ENCODE data around the gene EHD4.

EHD4 gene

DNA sequence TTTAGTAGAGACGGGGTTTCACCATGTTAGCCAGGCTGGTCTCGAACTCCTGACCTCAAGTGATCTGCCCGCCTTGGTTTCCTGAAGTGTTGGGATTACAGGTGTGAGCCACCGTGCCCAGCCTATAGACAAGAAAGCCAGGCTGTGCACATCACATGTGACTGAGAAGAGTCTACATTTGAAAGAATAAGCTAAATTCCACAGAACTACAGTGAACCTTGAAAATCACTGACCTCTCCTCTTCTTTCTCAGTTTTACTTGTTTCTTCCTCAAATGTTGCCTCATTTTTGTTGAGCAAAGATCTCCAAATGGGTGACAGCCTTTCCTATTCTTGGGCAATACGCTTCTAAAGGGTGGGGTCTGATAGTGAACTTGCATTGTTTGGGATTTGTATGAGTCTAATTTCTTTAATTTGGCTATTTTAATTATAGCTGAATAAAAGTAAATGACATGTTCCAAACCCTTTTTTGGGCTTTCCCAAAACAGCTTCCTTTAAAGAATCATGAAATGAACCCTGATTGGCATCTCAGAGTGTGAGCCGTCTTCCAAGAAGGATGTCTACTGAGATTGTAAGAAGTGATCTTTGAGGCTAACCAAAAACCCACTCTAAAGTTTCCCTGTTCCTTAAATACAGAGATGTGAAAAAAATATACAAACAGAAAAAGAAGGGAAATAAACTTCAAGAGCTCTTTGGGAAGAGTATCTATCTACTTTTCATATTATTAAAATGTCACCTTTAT is 56.9 kb downstream of the EHD4 start:
- DNase-seq, result no peak

DNA sequence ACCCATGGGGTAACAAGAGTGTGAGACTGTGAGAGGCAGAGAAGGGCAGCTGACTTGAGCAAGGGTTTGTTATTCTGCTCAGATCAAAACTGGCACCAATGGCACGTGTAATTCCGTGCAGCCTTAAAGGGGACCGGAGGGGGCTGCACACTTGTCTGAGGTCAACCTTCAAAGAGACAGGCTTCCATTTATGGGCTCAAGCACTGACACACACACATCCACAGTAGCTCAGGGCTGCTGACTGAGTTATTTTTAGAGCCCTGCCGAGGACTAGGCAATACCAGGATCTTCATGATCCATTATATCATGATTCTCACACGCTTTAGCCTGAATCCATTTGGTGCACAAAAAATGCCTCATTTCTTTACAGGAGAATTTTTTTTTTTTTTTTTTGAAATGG is 57.9 kb downstream of the EHD4 start:
- DNase-seq, result no peak

DNA sequence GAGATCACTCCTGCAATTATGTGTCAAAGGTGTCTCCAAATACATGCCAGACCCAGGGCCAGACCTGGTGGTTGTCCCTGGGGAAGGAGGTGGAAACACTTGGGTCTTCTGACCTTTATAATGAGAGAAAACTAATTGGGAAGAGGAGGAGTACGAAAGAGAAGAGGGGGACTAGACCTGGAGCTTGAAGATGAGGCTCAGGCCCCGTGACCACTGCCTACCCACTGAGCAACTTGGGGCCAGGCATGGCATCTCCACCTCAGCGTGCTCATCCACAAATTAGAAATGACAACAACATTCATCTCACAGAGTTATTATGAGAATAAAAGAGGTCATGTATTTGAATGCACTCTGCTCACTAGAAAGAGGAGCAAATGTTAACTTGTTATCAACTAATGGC is 59.1 kb downstream of the EHD4 start:
- no peak for DNase-seq

DNA sequence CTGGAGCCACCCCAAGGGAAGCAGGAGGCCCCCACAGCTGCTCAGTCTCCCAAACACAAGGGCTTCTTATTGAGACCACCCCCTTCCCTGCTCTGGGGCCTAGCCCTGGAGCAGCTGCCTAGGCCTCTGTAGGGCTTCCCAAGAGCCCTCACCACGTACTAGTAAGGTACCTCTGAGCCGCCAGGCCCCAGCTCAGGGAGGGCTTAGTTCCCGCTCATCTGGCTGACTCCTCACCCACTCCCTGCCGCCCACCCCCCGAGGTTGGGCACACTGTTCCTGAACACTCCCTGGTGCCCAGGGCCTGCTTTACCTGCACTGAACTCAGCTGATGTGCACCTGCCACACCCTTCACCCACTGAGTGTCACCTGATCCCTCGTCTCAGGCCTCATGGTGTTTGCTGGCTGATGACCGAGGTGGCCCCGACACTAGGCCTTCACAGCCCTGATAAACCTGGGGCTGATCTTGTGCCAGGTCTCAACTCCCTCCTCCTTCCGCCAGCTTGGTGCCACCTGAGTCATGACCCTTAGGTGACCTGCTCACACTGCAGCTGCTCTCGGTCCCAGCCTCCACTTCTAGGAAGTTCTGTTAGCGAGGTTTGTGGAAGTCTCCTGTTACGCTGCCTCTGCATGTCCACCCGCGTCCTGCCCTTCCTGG is 60.5 kb downstream of the EHD4 start:
- DNase-seq, result no peak

DNA sequence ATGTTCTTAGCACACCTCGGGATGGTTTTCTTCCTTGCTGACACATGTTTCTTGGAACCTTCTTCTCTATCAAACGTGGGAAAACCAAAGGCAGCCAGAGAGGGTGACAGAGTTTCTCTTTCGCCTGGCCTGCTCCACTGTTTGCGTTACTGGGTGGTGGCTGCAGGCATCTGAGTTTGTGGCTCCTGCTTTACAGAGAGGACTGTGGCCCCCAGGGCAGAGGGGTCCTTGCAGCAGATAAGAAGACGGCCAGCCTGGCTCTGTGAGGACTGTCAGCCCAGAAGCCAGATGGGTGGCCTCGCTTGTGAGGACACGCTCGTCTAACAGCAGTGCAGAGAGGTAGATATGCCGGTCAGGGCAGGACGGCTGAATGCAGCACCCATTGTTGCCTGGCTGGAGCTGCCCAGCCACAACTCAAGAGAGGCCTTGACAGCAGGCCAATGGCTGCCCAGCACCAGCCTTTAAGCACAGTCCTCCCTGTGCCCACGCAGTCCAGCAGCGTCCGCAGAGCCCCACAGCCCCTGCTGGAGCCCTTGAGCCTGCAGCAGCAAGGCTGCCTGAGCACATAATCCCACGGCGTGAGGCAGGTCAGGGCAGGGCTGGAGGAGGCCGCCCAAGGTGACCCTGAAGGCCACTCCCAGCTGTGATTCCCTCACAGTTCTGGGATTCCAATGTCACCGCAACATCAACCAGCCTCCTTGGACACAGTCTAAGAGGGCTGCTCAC is 63.5 kb downstream of the EHD4 start:
- DNase-seq, result no peak

DNA sequence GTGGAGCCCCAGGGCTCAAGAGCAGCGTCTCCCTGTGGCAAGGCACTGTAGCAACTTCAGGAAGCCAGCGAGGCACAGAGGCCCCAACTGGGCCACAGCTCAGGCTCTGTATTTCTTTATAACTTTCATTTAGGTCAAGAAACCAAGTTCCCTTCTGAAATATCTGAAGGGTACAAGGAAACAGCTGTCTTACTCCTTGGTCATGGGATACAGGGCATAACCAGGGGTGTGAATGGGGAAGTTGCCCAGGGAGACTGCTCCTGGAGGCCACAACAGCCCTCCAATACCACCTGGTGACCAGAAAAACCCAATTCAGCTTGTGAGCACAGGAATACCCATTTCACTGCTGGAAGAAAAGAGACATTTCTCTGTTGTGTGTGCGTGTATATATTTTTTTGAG is 65.2 kb downstream of the EHD4 start:
- no peak for DNase-seq

DNA sequence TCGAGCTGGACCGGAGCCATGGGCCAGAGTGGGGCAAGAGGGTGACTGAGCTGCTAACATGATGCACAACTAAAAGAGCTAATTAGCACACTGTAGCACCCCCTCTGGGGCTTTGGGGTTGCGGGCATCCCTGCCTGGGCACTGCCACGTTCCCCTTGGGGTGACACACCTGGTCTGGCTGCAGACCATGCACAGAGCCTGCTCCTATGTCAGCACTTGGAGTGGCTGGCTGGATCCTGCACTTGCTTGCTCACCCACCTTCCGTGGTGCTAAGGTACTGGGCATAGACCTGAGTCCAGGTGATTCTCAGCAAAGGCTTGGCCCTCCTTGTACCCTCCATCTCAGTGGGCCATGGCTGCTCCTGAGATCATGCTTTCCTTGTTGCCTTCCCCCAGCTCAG is 65.7 kb downstream of the EHD4 start:
- DNase-seq, result no peak

DNA sequence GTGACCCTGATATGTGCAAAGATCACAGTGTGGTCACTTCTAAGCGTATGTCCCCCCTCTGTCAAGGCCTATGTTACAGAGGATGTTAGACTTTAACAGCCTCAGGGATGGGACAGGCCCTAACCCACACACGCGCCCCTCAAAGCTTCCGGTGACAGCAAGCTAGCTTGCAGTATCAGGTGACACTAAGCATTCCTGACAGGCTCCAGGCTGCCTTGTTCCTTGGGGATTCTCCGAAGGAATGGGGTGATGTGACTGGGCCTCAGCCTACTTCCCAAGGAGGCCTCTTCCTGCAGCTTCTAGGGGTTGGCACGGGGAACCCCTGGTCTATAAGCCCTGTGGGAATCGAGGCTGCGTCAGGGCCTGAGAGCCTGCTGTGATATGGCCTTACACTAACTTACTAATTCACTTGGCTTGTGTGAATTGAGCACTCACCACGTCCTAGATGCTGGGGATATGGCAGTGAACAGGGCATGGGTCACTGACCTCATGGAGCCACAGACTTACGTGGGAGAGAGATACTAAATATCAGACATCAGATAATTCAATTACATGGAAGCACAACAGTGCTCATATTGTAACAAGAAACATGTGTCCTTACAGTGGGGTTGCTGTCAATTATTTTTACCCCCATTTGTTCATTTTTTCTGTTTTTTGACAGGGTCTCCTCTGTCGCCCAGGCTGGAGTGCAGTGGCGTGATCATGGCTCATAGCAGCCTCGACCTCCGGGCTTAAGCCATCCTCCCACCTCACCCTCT is 67.1 kb downstream of the EHD4 start:
- DNase-seq, result no peak

DNA sequence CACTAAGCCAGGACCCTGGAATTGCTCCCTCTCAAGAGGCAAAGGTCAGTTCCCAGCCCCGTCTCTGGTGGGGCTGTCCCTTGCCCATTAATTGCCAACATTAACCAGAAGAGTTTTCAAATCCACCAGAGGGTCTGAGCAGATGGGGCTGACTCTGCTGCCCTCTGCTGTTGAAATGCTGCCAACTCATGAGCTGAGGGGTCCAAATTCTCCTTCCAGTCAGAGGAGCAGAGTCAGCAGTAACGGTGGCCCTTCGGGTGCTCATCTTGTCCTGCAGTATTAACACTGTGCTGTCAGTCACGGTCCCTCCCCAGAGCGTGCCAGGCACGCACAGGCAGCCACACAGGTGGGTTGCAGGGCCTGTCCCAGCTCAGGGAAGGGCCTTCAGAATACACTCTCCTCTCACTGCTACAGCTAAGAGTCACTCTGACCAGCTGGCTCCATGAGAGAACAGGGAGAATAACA is 67.8 kb downstream of the EHD4 start:
- peak; percentile 45 to 53 for DNase-seq

DNA sequence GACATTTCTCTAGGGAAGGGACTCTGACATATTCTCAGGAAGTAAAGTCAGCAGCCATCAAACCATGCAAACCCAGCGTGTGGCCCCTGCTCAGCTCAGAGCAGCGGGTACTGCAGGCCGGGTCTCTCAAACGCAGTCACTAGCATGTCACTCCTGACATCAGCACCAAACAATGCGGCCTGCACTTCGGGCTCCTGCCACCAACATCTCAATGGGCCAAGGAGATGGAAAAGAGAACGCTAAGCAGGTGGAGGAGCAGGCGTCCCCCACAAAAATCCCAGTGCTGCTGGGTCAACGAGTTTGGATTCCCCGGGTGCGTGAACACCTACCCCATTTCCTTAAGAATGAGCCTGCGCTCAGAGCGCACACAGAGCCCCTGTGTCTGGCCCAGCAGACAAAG is 68.6 kb downstream of the EHD4 start:
- no peak for DNase-seq

DNA sequence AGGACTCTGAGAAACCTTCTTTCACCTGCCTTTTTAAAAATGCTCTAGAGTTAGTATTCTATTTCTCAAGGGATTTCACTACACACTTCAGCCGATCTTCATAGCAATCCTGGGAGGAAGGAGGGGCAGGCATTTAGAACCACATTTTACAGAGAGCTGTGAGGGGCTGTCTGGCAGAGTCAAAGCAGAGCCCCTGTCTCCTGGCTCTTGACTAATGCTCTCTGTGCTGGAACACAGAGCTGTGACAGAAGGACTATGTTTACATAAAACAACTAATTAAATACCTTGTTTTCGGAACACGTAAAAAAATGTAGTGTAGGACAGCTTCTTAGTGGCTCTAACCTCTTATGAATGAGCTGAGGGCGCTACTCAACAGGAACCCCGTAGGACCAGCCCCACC is 70.9 kb downstream of the EHD4 start:
- DNase-seq, result no peak

DNA sequence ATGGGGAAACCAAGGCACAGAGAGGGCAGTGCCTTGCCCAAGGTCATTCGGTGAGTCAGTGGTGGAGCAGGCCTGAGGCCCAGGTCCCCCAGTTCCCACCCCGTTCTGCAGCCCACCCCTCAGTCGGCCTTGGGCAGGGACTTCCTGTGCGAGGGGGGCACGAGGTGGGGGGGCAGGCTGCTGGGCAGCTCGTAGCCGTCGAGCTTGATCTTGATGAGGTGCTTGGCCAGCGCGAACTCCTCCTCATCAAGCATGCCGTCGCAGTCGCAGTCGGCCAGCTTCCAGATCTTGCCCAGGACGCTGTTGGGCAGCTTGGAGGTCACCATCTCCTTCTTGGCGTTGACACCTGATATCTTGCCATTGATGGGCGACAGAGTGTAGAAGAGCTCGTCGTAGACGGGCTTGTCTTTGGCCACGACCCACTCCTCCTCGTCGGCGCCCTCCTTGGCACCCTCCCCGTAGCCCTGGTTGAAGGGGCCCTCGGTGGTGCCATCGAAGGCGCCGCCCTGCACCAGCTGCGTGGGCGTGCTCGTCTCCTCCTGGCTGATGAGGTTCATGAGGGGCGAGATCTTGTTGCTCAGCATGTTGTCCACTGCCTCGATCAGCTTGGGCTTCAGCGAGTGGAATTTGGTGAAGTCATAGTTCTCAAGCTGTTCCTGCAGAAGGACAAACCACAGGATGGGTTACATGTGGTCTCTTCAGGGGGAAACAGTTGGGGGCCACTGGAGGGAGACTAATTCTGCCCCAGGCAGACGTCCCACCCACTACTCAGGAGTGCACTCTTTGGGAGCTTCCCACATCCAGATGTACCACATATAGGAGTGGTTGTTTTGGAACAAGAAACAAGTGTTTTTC is 71.6 kb downstream of the EHD4 start:
- DNase-seq, result no peak

DNA sequence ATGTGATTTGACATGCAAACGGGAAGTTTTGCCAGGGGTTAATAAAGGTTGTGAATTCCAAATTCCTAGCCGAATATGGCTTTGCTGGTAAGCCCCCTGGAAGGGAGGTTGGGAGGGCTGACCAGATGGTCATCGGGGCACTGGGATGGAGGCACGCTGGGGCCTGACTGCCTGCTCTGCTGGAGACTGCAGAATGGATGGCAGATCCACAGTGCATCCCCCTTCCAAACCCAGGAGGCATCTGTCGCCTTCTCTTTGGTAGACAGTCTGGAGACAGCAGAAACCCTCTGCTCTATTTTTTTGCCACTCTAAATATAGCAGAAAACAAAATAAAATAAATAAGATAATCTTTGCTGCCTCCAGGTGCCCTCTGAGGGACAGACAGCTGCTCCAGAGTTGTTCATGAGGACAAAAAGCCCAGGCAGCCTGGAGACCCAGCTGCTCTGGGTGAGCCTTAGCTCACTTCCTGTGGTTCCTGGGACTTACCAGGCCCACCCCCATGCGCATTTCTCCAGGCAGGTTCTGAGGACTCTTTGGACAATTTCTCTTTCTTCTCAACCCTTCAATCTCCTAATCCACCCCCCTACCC is 72.4 kb downstream of the EHD4 start:
- DNase-seq, result no peak

DNA sequence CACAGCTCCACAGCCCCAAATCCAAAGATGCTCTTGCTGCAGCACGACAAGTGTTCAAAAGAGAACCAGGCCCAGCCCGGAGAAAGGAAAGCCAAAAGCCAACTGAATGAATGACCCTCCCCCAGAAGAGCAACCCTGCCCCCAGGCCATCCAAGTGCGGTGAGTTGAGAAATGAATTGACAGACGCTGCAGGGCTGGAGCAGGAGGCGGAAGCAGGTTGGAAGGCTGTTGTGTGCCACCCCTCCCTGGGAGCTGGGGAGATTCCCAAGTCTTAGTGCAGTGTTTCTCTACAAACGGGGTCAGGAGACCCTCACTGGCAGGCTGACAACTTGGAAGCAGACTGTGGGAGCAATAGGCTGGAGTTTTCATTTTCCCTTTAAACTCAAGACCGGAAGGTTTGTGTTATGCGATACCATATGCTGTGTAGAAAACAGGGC is 75.0 kb downstream of the EHD4 start:
- no peak for DNase-seq

DNA sequence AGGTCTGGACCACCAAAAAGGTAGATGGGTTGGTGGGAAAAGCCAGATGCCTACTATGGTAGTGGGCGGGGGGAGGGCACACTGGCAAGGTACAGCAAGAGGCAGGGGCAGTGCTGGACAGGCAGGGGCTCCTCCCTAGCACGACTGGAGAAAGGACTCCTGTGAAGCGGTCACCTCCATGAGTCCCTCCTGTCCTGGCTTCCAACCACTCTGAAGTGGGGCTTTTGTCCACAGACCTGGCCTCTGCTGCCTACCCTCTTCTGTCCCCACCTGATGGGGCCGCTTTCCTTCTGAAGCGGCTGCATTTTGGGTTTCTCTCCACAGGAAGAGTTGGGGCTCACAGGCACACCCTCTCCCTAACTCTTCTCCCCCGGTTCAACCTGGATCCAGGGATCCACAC is 75.8 kb downstream of the EHD4 start:
- no peak for DNase-seq

DNA sequence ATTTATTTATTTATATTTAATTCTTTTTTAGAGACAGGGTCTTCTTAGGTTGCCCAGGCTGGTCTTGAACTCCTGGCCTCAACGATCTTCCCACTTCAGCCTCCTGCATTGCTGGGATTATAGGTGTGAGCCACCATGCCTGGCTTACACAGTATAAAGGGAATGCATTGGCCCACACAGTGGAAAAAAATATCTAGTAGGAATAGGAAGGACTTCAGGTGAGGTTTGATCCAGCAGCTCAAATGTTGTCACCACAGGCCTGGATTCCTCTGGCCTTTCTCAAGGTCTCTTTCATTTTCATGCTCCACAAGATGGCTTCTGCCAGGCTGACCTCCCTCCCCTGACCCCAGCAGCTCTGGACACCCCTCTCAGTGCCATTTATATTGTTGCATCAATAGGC is 76.4 kb downstream of the EHD4 start:
- DNase-seq, result no peak

DNA sequence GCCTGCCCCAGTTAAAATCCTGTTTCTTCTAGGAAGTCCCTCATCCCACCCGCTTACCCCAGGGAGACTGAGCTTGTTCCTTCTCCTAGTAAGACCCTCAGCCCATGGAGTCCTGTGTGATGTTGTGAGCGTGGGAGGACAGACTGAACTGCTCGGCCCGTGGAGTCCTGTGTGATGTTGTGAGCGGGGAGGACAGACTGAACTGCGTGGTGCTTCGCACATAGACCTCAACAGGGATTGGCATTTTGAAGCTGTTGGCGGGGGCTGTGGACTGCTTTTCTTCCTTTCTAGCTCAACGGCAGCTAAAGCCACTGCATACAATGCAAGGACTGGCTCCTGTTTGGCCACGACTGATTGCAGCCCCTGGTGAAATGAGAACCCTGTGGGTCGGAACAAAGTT is 76.9 kb downstream of the EHD4 start:
- DNase-seq, result no peak

DNA sequence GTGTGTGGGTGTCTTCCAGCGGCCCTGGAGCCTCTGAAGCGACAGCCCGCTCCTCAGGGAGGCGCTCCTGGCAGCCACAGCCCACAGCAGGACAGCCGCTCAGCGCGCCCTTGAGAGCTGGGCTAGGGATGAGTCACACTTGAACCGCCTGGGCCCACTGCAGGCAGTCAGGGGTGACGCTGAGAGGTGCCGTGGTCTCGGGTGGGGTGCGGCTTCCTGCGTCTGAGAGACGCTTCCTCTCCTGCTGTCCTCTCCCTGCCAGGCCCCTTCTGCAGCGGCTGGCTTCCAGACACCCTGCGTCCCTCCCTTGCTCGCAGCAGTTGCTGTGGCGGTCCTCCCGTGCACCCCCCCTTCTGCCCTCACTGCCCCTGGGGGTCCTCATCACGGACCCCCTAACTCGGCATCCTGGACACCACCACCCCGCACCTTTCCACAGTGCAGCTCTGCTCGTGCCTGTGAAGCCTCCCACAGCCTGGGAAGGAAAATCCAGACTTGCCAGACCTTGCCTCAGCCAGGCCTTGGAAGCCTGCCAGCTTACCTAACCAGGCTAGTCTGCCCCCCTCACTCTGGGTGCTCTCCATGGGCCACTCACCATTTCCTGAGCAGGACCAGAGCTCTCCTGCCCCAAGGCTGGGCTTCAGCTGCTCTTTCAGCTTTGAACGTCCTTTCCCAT is 77.4 kb downstream of the EHD4 start:
- DNase-seq, result no peak

DNA sequence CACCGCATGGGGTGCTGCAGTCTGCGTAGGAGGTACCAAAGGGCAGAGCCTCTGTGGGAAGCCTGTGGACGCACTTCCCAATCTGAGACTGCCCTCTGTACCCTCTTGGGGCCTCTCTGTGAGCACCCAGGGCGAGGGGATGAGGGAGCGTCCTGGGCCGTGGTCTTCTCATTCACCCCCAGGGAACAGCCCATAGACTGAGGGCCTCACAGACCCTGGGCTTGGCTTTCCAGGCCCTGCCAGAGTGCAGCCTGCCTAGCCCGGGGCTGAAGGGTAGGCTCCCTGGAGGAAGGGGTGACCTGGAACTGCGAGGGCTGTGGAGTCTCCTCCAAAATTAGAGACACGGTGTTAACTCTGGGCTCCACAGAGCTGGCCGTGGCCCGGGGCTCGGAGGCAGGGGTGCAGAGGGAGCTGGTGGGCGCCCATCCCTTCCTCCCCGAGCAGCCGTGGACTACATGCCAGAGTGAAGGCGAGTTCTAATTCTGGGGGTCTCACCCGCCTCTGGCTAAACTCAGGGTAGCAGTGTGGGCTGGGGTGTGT is 78.0 kb downstream of the EHD4 start:
- no peak for DNase-seq

DNA sequence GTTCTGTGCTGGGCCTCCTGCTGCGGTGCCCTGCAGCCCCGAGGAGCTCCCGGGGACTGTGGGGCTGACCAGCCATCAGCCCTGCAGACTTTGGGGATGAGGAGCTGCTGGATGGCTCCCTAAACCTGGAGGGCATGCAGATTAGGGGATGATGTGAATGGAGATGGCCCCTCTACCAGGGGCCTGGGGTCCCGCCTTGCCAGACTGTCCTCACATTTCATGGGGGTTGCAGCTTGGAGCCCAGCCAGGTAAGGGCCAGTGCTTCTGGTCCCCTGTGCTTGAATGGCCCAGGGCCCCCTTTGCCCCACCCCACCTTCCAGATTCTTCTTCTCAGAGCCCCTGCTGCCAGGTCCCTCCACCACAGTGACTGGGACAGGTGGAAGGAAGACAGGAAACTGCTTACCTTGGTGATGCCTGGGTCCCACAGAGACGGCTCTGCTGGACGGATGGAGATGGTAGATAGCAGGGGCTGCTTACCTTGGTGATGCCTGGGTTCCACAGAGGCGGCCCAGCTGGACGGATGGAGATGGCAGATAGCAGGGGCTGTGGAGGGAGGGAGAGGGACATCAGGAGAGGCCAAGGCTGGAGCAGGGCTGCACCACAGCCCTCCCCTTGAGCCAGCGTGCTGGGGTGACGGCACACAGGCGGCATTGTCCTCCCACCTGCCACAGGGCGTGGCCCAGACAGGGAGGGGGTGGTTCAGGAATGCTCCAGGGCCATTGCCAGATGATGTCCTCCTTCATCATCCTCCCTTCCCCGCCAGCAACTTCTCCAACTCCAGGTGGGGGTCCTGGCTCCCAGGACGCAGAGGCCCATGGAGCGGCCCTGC is 78.7 kb downstream of the EHD4 start, which contains the start of gene SPTBN5:
SPTBN5 (minus strand) TSS at position 632 of the 829 bp plus-strand sequence; CDS start at position 76, 556 bp downstream.
- no peak for DNase-seq

Data from hippocampal formation (tissue), 2 donors.